Coronary artery (tissue), 2 donors: ENCODE measurements around the gene DOCK4.

Experiments
- DNase-seq: peaks from one replicate; pipeline ENCODE4 v3.0.0-alpha.2; 2017; ENCODE audit warnings: low spot score
- H3K27ac ChIP-seq, 2 donors: fragments of 200-600 bp; sonication (generic); one replicate each; pipeline ENCODE4 v1.5.1; 2016 to 2019
- H3K4me3 ChIP-seq: fragments of 200-600 bp; sonication (generic); 2 replicates; pipeline ENCODE4 v1.5.1; 2016; ENCODE audit warnings: mild to moderate bottlenecking, moderate library complexity
- CTCF ChIP-seq: fragments of 200-600 bp; sonication (generic); IDR thresholded peaks from one replicate; pipeline ENCODE4 v1.5.1; 2019; ENCODE audit warnings: antibody characterized with exemption

DOCK4 gene

DNA sequence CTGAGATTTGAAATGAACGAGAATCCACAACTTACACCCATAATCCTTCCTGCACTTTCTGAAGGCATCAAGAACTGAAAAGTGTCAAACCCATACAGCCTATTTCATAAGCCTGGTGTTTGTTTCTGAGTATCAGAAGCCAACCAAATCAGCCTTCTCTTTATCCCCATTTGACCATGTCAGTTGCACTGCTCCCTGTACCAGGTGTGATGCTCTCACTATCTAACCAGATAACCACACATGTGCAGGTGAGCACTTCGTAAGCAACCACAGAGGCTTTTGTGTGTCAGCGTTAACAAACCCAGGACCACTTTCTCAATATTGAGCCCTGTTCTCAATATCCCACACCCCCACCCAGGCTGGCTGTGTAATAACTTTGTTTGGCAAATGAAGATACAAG, 114.4 kb downstream of the DOCK4 start:
- Histone ChIP-seq H3K27ac (no peak overlapping the region), H3K4me3 (no peak overlapping the region)
- no peak for TF ChIP-seq CTCF
- no peak for DNase-seq

DNA sequence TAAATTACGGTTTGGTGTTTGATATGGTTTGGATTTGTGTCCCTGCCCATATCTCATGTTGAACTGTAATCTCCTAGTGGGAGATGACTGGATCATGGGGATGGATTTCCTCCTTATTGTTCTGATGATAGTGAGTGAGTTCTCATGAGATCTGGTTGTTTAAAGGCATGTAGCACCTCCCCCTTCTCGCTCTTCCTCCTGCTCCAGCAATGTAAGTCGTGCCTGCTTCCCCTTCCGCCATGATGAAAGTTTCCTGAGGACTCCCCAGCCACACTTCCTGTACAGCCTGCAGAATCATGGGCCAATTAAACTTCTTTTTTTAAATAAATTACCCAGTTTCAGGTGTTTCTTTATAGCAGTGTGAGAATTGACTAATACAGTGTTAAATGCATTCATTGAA, 116.6 kb downstream of the DOCK4 start:
- Histone ChIP-seq H3K27ac (no peak overlapping the region), H3K4me3 (no peak overlapping the region)
- no peak for DNase-seq
- TF ChIP-seq CTCF = no peak

GRCh38 chr7:112088484-112089016, 117.6 kb downstream of the DOCK4 start:
- Histone ChIP-seq H3K27ac (no peak overlapping the region), H3K4me3 (no peak overlapping the region)
- no peak for DNase-seq
- TF ChIP-seq CTCF = no peak

GRCh38 chr7:112086496-112087254, 119.5 kb downstream of the DOCK4 start:
- Histone ChIP-seq H3K27ac (no peak overlapping the region), H3K4me3 (no peak overlapping the region)
- DNase-seq = no peak
- TF ChIP-seq CTCF = no peak

DNA sequence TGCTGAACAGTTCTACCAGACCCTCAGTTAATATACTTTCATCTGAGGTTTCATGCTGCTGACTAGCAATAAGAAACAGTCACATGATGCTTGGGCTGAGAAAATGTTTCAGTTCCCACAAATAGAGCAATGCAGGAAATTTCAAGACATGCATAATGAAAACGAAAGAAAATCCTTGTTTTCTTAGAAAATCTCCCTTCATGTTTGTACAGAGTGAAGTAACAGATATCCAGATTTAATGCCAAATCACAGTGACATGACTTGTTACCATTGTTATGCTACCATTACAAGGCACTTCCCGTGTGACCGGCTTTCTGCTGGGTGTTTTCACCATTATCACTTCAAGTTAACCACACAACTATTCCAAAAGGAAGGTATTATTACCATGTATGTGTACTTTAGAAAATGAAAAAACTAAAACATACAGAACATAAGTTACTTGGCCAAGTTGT, 121.7 kb downstream of the DOCK4 start:
- no peak for TF ChIP-seq CTCF
- no peak for DNase-seq
- Histone ChIP-seq H3K4me3 (peak overlapping the region; percentile 44), H3K27ac (peak overlapping the region; percentile 47 to 72)

- TF ChIP-seq CTCF = no peak
- Histone ChIP-seq H3K27ac (peak overlapping the region; percentile 47 to 72), H3K4me3 (no peak overlapping the region)
- no peak for DNase-seq
Measured at GRCh38 chr7:112083776-112084355, 122.3 kb downstream of the DOCK4 start.

GRCh38 chr7:112082306-112082705, 123.9 kb downstream of the DOCK4 start:
- H3K27ac ChIP-seq = no peak overlapping the region

More at GRCh38 chr7:112082306-112082705, 123.9 kb downstream of the DOCK4 start:
- TF ChIP-seq CTCF = no peak
- H3K4me3 ChIP-seq = no peak overlapping the region
- DNase-seq = no peak
